ENCODE measurements around the gene NEGR1. TPM values are rescaled to one million over a fixed set of nuclear protein-coding genes. Genes with fewer than 3 reads are reported as not detected.

The NEGR1 gene
- total and polyA plus RNA-seq, 9 donors, result 4.7 to 15.1 (median 9.1) TPM

DNA sequence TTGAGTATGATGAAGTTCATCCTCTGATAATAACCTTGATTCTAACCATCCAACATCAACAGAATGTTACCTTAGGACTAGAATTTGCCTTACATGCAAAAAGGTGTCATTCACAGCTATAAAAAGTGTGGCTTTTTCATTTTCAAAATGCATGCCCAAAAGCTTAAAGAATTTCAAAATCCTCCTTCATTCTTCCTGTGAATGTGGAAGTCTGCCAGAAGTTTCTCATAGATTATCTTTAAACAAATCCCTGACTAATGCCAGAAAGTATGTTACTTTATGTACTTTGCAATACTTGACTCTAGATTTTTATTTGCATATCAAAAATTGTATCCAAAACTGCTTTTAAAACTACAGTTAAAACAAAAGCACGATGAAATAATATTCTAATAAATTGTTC is 930.9 kb downstream of the NEGR1 start:
- intact Hi-C loops (cut with DNase I), result no loop called here
- Histone ChIP-seq H3K27ac (no peak overlapping the region), H3K4me1 (ENCODE audit: insufficient read depth) (no peaks in the 10 kb centered on the region), H3K36me3 (no peaks in the 10 kb centered on the region), H3K4me3 (no peak overlapping the region), H3K9me3 (no peaks in the 10 kb centered on the region), H3K27me3 (no peaks in the 10 kb centered on the region)
- DNase-seq, result no peak
- 10 to 30% (median 11%) methylated on average over 1 of the region's 1 CpG for WGBS, 3 donors
- TF ChIP-seq, protein P1, sequence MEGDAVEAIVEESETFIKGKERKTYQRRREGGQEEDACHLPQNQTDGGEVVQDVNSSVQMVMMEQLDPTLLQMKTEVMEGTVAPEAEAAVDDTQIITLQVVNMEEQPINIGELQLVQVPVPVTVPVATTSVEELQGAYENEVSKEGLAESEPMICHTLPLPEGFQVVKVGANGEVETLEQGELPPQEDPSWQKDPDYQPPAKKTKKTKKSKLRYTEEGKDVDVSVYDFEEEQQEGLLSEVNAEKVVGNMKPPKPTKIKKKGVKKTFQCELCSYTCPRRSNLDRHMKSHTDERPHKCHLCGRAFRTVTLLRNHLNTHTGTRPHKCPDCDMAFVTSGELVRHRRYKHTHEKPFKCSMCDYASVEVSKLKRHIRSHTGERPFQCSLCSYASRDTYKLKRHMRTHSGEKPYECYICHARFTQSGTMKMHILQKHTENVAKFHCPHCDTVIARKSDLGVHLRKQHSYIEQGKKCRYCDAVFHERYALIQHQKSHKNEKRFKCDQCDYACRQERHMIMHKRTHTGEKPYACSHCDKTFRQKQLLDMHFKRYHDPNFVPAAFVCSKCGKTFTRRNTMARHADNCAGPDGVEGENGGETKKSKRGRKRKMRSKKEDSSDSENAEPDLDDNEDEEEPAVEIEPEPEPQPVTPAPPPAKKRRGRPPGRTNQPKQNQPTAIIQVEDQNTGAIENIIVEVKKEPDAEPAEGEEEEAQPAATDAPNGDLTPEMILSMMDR (IDR thresholded peaks at IDR 0.05), result no peak
- TF ChIP-seq EP300 (IDR thresholded peaks at IDR 0.05) (no peak), POLR2A (IDR thresholded peaks at IDR 0.05) (no peak)

DNA sequence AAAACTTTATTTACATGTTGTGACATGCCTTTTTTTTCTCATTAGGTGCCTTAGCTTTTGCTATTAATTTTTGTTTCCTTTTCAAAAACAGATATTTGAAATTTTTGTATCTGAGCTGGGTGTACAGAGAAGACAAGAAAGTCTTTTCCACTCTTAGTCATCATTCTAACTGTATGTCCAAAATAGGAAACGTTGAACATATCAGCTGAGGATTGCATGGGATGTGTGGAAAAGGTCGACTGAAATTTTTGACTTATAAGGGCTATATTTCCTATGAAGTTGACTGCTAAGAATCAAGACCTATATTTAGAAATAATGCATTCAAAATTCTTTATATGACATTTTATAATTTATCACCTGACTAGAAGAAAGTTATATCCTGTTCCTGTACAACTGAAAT is 931.5 kb downstream of the NEGR1 start:
- Histone ChIP-seq H3K27ac (no peak overlapping the region), H3K4me1 (ENCODE audit: insufficient read depth) (no peaks in the 10 kb centered on the region), H3K4me3 (no peak overlapping the region), H3K36me3 (no peaks in the 10 kb centered on the region), H3K9me3 (no peaks in the 10 kb centered on the region), H3K27me3 (no peaks in the 10 kb centered on the region)
- intact Hi-C loops (cut with DNase I), result no loop called here
- TF ChIP-seq, protein P1 (IDR thresholded peaks at IDR 0.05), result no peak
- no peak for TF ChIP-seq EP300 (IDR thresholded peaks at IDR 0.05)
- no peak for TF ChIP-seq POLR2A (IDR thresholded peaks at IDR 0.05)
- DNase-seq, result no peak
- WGBS, 3 donors, result 17 to 39% (median 34%) methylated on average over 2 of the region's 2 CpGs

DNA sequence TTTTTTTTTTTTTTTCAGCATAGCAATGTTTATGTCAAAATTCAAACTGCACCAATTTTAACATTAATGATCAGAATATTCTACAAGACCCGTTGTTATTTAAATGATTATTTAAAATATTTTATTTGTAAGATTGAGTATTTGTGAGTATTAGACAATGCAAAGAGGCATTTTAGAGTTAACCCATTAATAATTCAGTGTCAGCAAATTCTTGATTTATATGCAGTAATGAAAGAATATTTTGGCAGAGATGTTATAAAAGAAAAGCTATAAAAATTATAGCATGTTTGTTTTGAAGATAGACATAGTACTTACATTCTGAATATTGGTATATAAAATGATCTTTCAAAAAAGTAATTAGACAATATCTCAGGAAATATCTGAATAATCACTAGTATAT is 932.0 kb downstream of the NEGR1 start:
- WGBS, 3 donors, result 85 to 88% (median 86%) methylated on average over 1 of the region's 1 CpG
- Histone ChIP-seq H3K9me3 (no peaks in the 10 kb centered on the region), H3K4me3 (no peak overlapping the region), H3K27ac (no peak overlapping the region), H3K36me3 (no peaks in the 10 kb centered on the region), H3K27me3 (no peaks in the 10 kb centered on the region), H3K4me1 (ENCODE audit: insufficient read depth) (no peaks in the 10 kb centered on the region)
- no peak for DNase-seq
- intact Hi-C loops (cut with DNase I), result no loop called here
- no peak for TF ChIP-seq EP300 (IDR thresholded peaks at IDR 0.05)

Small RNA genes lying within 50 kb of the gene (small RNA-seq; reads per million reads assigned to genes)
- not detected for gene AL358453.1
- not detected for gene AL359821.1

All from ovary (tissue), 9 donors.